ENCODE measurements around the gene CTBP2. TPM values are rescaled to one million over a fixed set of nuclear protein-coding genes. Genes with fewer than 3 reads are reported as not detected.

CTBP2 gene
- total and polyA plus RNA-seq, 8 donors: 21.3 to 169 (median 61.6) TPM

- intact Hi-C loops (cut with DNase I; ENCODE audit: low total_unique reads): no loop called here
- H3K9me3 ChIP-seq: no peaks in the 10 kb centered on the region
- WGBS, 5 donors: 91 to 95% (median 94%) methylated on average over 11 of the region's 11 CpGs
- peaks cover 0 to 26% (median 22%) of the 10 kb centered on the region in 4 donors for H3K4me1 ChIP-seq
- H3K27me3 ChIP-seq: no peaks in the 10 kb centered on the region
- no peak for TF ChIP-seq POLR2AphosphoS5 (IDR thresholded peaks at IDR 0.05)
- TF ChIP-seq POLR2A (IDR thresholded peaks at IDR 0.05): no peak
- TF ChIP-seq EP300 (IDR thresholded peaks at IDR 0.05): no peak
- no peak for TF ChIP-seq CTCF (IDR thresholded peaks at IDR 0.05)
- H3K36me3 ChIP-seq: peaks cover 0 to 45% (median 26%) of the 10 kb centered on the region in 4 donors
- H3K4me3 ChIP-seq: no peak overlapping the region
- no peak overlapping the region for H3K27ac ChIP-seq
- no peak for DNase-seq
These were observed 89.4 kb downstream of the CTBP2 start for GRCh38 chr10:125071008-125071407.

- Histone ChIP-seq H3K27ac (no peak overlapping the region), H3K4me1 (peaks cover 22 to 52% (median 48%) of the 10 kb centered on the region in 4 donors), H3K36me3 (peaks cover 0 to 31% (median 17%) of the 10 kb centered on the region in 4 donors), H3K27me3 (no peaks in the 10 kb centered on the region), H3K4me3 (no peak overlapping the region), H3K9me3 (no peaks in the 10 kb centered on the region)
- no peak for DNase-seq
- intact Hi-C loops (cut with DNase I; ENCODE audit: low total_unique reads): no loop called here
- TF ChIP-seq POLR2A (IDR thresholded peaks at IDR 0.05): no peak
- no peak for TF ChIP-seq EP300 (IDR thresholded peaks at IDR 0.05)
- no peak for TF ChIP-seq POLR2AphosphoS5 (IDR thresholded peaks at IDR 0.05)
- TF ChIP-seq CTCF (IDR thresholded peaks at IDR 0.05): no peak
- WGBS, 5 donors: 24 to 67% (median 51%) methylated on average over 2 of the region's 2 CpGs
These were observed 92.0 kb downstream of the CTBP2 start for GRCh38 chr10:125068406-125068805.

- TF ChIP-seq POLR2A (IDR thresholded peaks at IDR 0.05): no peak
- TF ChIP-seq CTCF (IDR thresholded peaks at IDR 0.05): no peak
- TF ChIP-seq POLR2AphosphoS5 (IDR thresholded peaks at IDR 0.05): no peak
- no peak for TF ChIP-seq EP300 (IDR thresholded peaks at IDR 0.05)
- no peaks in the 10 kb centered on the region for H3K27me3 ChIP-seq
- peaks cover 0 to 25% (median 14%) of the 10 kb centered on the region in 4 donors for H3K36me3 ChIP-seq
- intact Hi-C loops (cut with DNase I; ENCODE audit: low total_unique reads): no loop called here
- H3K27ac ChIP-seq: no peak overlapping the region
- no peaks in the 10 kb centered on the region for H3K9me3 ChIP-seq
- WGBS, 5 donors: 89 to 96% (median 92%) methylated on average over 7 to 9 of the region's 9 CpGs
- H3K4me1 ChIP-seq: peaks cover 27 to 59% (median 52%) of the 10 kb centered on the region in 4 donors
- H3K4me3 ChIP-seq: no peak overlapping the region
- no peak for DNase-seq
These were observed 92.6 kb downstream of the CTBP2 start for GRCh38 chr10:125067764-125068163.

- H3K9me3 ChIP-seq: no peaks in the 10 kb centered on the region
- intact Hi-C loops (cut with DNase I; ENCODE audit: low total_unique reads): no loop called here
- no peak for TF ChIP-seq CTCF (IDR thresholded peaks at IDR 0.05)
- no peak for TF ChIP-seq EP300 (IDR thresholded peaks at IDR 0.05)
- no peak for TF ChIP-seq POLR2A (IDR thresholded peaks at IDR 0.05)
- no peak for TF ChIP-seq POLR2AphosphoS5 (IDR thresholded peaks at IDR 0.05)
- H3K4me3 ChIP-seq: no peak overlapping the region
- H3K27me3 ChIP-seq: no peaks in the 10 kb centered on the region
- peaks cover 0 to 18% (median 8%) of the 10 kb centered on the region in 4 donors for H3K36me3 ChIP-seq
- no peak for DNase-seq
- H3K27ac ChIP-seq: no peak overlapping the region
- peaks cover 36 to 67% (median 57%) of the 10 kb centered on the region in 4 donors for H3K4me1 ChIP-seq
- 68 to 81% (median 75%) methylated on average over 11 of the region's 11 CpGs for WGBS, 5 donors
These were observed 93.5 kb downstream of the CTBP2 start for GRCh38 chr10:125066764-125067450.

Data from stomach (tissue), 9 donors.